ENCODE measurements around the gene MORN3. TPM values are rescaled to one million over a fixed set of nuclear protein-coding genes. Genes with fewer than 3 reads are reported as not detected.

MORN3 gene
- total RNA-seq, 1 experiment from 2014 or later = 0.37 TPM

DNA sequence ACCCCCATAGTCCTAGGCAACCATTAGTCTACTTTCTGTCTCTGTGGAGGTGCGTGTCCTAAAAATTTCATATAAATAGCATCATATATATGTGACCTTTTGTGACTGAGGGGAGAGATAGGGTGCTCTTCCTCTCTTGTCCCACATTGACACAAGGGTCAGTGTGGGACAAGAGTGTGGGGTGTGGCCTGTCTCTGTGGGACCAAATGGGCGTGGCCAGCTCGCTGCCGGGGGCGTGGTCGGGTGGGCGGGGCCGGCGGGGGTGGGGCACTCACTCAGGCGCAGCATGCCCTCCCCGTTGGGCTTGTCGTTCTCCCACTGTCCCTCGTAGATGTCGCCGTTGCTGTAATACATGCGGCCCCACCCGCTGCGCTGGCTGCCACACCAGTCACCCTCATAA lies 15.5 kb downstream of the MORN3 start (continued):
- TF ChIP-seq ZNF263 (CRISPR knock-in tag; IDR thresholded peaks at IDR 0.05; ENCODE audit: low read depth) = no peak
- TF ChIP-seq ESRRA (CRISPR knock-in tag; IDR thresholded peaks at IDR 0.05; ENCODE audit: borderline replicate concordance) = no peak
- TF ChIP-seq ZNF317 (CRISPR knock-in tag; IDR thresholded peaks at IDR 0.05; ENCODE audit: borderline replicate concordance, low read depth) = no peak
- TF ChIP-seq, protein P1, sequence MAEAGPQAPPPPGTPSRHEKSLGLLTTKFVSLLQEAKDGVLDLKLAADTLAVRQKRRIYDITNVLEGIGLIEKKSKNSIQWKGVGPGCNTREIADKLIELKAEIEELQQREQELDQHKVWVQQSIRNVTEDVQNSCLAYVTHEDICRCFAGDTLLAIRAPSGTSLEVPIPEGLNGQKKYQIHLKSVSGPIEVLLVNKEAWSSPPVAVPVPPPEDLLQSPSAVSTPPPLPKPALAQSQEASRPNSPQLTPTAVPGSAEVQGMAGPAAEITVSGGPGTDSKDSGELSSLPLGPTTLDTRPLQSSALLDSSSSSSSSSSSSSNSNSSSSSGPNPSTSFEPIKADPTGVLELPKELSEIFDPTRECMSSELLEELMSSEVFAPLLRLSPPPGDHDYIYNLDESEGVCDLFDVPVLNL (CRISPR knock-in tag; IDR thresholded peaks at IDR 0.05; ENCODE audit: borderline replicate concordance, low read depth) = no peak
- TF ChIP-seq RORB (CRISPR knock-in tag; IDR thresholded peaks at IDR 0.05) = no peak
- no peak for TF ChIP-seq ZNF121 (CRISPR knock-in tag; IDR thresholded peaks at IDR 0.05)
- TF ChIP-seq SOX15 (CRISPR knock-in tag; IDR thresholded peaks at IDR 0.05) = no peak

DNA sequence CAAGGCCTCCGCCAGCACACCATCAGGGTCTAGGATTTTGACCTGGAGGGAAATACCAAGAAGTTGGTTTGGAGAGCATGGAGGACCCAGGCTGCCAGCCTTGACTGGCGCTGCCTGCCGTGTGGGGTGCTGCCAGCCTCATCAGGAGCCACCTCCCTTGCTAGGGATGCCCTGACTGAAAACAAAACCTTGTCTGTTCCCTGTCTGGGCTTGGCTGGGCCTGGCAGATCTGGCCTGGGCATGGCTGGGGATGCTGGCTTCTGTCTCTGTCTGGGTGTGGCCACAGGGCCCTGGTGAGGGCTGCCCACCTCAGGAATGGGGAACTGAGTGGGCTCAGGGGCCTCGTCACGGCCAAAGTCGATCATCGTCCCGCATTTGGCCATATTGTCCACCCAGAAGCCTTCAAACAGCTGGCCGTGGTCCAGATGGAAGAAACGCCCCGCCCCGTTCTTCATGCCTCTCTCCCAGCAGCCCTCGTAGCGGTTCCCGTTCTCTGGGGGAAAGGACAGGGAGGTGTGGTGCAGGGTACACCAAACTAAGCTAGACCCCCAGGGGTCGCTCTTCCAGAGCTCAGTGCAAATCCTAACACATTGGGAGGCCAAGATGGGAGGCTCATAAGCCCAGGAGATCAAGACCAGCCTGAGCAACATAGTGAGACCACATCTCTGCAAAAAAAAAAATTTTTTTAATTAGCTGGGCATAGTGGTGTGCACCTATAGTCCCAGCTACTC lies 16.5 kb downstream of the MORN3 start:
- ChIA-PET POLR2A (no interaction called here), CTCF (interaction anchor here (0.9 to 3.2 kb wide), 7 partner anchors 15 to 158 kb away, joined by 3 to 14 read pairs (median 4); partner anchors contain the start of gene ORAI1)
- ATAC-seq = no peak; the same call in 1 of the 2 replicates
- TF ChIP-seq, protein P2, sequence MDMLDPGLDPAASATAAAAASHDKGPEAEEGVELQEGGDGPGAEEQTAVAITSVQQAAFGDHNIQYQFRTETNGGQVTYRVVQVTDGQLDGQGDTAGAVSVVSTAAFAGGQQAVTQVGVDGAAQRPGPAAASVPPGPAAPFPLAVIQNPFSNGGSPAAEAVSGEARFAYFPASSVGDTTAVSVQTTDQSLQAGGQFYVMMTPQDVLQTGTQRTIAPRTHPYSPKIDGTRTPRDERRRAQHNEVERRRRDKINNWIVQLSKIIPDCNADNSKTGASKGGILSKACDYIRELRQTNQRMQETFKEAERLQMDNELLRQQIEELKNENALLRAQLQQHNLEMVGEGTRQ (CRISPR knock-in tag; IDR thresholded peaks at IDR 0.05) = no peak
- TF ChIP-seq ZNF263 (CRISPR knock-in tag; IDR thresholded peaks at IDR 0.05; ENCODE audit: low read depth) = no peak
- no peak for TF ChIP-seq ESRRA (CRISPR knock-in tag; IDR thresholded peaks at IDR 0.05; ENCODE audit: borderline replicate concordance)
- no peak for TF ChIP-seq SMAD3 (CRISPR knock-in tag; IDR thresholded peaks at IDR 0.05; ENCODE audit: borderline replicate concordance)
- no peak for TF ChIP-seq ZNF219 (CRISPR knock-in tag; IDR thresholded peaks at IDR 0.05; ENCODE audit: borderline replicate concordance)
- no peak for TF ChIP-seq SOX15 (CRISPR knock-in tag; IDR thresholded peaks at IDR 0.05)
- no peak for TF ChIP-seq PRRX2 (CRISPR knock-in tag; IDR thresholded peaks at IDR 0.05)
- TF ChIP-seq TP53 (CRISPR knock-in tag; IDR thresholded peaks at IDR 0.05) = no peak
- TF ChIP-seq RORB (CRISPR knock-in tag; IDR thresholded peaks at IDR 0.05) = no peak
- TF ChIP-seq, protein P3, sequence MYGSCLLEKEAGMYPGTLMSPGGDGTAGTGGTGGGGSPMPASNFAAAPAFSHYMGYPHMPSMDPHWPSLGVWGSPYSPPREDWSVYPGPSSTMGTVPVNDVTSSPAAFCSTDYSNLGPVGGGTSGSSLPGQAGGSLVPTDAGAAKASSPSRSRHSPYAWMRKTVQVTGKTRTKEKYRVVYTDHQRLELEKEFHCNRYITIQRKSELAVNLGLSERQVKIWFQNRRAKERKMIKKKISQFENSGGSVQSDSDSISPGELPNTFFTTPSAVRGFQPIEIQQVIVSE (CRISPR knock-in tag; IDR thresholded peaks at IDR 0.05; ENCODE audit: borderline replicate concordance) = no peak
- TF ChIP-seq, protein P4, sequence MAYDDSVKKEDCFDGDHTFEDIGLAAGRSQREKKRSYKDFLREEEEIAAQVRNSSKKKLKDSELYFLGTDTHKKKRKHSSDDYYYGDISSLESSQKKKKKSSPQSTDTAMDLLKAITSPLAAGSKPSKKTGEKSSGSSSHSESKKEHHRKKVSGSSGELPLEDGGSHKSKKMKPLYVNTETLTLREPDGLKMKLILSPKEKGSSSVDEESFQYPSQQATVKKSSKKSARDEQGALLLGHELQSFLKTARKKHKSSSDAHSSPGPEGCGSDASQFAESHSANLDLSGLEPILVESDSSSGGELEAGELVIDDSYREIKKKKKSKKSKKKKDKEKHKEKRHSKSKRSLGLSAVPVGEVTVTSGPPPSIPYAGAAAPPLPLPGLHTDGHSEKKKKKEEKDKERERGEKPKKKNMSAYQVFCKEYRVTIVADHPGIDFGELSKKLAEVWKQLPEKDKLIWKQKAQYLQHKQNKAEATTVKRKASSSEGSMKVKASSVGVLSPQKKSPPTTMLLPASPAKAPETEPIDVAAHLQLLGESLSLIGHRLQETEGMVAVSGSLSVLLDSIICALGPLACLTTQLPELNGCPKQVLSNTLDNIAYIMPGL (CRISPR knock-in tag; IDR thresholded peaks at IDR 0.05) = no peak
- no peak for TF ChIP-seq FOXP1 (CRISPR knock-in tag; IDR thresholded peaks at IDR 0.05; ENCODE audit: borderline replicate concordance)
- TF ChIP-seq, protein P1 (CRISPR knock-in tag; IDR thresholded peaks at IDR 0.05; ENCODE audit: borderline replicate concordance, low read depth) = no peak
- TF ChIP-seq, protein P5, sequence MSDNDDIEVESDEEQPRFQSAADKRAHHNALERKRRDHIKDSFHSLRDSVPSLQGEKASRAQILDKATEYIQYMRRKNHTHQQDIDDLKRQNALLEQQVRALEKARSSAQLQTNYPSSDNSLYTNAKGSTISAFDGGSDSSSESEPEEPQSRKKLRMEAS (CRISPR knock-in tag; IDR thresholded peaks at IDR 0.05) = no peak
- TF ChIP-seq, protein P6, sequence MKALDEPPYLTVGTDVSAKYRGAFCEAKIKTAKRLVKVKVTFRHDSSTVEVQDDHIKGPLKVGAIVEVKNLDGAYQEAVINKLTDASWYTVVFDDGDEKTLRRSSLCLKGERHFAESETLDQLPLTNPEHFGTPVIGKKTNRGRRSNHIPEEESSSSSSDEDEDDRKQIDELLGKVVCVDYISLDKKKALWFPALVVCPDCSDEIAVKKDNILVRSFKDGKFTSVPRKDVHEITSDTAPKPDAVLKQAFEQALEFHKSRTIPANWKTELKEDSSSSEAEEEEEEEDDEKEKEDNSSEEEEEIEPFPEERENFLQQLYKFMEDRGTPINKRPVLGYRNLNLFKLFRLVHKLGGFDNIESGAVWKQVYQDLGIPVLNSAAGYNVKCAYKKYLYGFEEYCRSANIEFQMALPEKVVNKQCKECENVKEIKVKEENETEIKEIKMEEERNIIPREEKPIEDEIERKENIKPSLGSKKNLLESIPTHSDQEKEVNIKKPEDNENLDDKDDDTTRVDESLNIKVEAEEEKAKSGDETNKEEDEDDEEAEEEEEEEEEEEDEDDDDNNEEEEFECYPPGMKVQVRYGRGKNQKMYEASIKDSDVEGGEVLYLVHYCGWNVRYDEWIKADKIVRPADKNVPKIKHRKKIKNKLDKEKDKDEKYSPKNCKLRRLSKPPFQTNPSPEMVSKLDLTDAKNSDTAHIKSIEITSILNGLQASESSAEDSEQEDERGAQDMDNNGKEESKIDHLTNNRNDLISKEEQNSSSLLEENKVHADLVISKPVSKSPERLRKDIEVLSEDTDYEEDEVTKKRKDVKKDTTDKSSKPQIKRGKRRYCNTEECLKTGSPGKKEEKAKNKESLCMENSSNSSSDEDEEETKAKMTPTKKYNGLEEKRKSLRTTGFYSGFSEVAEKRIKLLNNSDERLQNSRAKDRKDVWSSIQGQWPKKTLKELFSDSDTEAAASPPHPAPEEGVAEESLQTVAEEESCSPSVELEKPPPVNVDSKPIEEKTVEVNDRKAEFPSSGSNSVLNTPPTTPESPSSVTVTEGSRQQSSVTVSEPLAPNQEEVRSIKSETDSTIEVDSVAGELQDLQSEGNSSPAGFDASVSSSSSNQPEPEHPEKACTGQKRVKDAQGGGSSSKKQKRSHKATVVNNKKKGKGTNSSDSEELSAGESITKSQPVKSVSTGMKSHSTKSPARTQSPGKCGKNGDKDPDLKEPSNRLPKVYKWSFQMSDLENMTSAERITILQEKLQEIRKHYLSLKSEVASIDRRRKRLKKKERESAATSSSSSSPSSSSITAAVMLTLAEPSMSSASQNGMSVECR (CRISPR knock-in tag; IDR thresholded peaks at IDR 0.05; ENCODE audit: borderline replicate concordance) = no peak
- no peak for TF ChIP-seq ZNF423 (CRISPR knock-in tag; IDR thresholded peaks at IDR 0.05)
- TF ChIP-seq MXD4 (CRISPR knock-in tag; IDR thresholded peaks at IDR 0.05; ENCODE audit: borderline replicate concordance) = no peak
- TF ChIP-seq JUN (CRISPR knock-in tag; IDR thresholded peaks at IDR 0.05) = no peak
- no peak for TF ChIP-seq NR3C1 (CRISPR knock-in tag; conservative IDR thresholded peaks at IDR 0.05; ENCODE audit: low read depth)
- Mint-ChIP-seq H3K4me1 (peaks cover 21% of the 10 kb centered on the region), H3K27me3 (ENCODE audit: low read depth) (no peaks in the 10 kb centered on the region; the same call in 1 of the 2 replicates), H3K27ac (no peak overlapping the region), H3K36me3 (no peaks in the 10 kb centered on the region), H3K9me3 (no peaks in the 10 kb centered on the region), H3K4me3 (no peak overlapping the region)
- no peak for DNase-seq (ENCODE audit: low spot score)

Data from WTC11 (cell line).